Measurements from ENCODE around the gene SMIM10L1.

SMIM10L1 gene

DNA sequence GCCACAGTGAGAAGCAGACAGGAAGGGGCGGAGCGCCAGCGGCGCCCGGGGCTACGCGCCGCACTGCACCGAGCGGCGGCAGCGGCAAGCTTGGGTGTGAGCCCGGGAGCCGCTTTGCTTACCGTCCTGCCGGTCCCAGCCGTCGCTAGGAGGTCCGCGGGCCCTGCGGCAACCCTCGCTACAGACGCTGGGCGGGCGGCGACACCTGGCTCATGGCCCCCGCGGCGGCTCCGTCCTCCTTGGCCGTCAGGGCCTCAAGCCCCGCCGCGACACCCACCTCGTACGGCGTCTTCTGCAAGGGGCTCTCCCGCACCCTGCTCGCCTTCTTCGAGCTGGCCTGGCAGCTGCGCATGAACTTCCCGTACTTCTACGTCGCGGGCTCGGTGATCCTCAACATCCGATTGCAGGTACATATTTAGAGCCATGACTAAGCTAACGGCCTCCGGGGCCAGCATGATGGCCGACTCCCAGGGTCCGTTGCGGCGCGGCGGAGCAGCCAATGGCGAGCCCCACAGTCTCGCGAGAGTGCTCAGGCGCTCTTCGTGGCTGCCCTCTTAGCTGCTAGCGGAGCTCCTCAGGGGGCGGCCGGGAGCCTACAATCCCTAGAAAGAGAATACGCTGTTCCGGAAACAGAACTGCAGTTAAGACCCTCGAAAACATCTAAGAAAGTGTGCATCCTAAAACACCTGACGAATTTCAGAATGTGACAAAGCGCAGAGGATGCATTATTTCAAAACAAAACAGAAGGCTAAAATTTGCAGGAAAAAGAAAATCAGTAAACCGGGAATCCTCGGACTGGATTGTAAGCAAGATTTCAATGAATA, at the start of gene SMIM10L1:
TSS of gene SMIM10L1 (plus strand) at position 50 of the 824 bp plus-strand sequence. CDS start at position 213, 163 bp downstream.
- peak; percentile 61 for DNase-seq

- no peak for DNase-seq
Observed at GRCh38 chr12:11130382-11130781, 40.6 kb upstream of the SMIM10L1 start.

DNA sequence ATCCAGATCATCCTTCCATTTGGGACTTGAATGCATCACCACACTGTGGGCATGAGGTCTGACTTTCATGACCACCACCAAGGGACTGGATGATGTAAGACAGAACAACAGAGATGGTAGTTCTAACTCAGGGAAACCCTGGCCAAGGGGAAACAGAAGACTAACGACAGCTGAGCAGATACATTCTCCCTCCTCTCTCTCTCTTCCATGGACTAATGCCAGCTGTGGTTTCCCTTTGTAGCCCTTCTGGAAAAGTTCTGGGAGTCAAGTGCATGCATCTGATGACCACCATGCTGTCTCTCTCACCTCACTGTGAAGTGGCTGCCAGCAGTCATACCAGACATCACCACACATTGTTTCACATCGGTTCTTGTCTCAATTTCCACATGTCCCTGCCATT, 40.0 kb upstream of the SMIM10L1 start:
- DNase-seq, result no peak

DNA sequence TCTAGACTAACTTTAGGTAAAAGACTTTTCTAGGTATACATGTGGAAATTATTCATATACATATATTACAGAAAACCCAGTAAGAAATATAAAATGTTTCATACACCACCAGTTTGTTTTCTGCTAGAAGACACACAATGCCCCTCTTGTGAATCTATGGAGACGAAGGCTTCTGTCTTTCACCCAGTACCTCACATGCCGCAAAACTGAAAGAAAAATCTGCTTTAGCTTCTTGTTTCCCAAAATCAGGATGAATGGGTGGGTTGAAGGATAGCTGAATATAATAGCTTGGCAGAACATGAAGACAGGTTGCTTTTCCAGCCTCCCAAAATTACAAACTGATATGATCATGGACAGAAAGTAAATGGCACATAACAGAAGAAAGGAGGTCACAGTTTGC, 37.8 kb upstream of the SMIM10L1 start:
- DNase-seq, result no peak

GRCh38 chr12:11133816-11134215, 37.2 kb upstream of the SMIM10L1 start:
- DNase-seq, result no peak

GRCh38 chr12:11134305-11134704, 36.7 kb upstream of the SMIM10L1 start, which contains the start of gene TAS2R30:
Gene TAS2R30, minus strand, starts transcription at chr12:11134644. Its CDS starts 400 bp downstream, at chr12:11134244.
- DNase-seq, result no peak

GRCh38 chr12:11136075-11136474, 34.9 kb upstream of the SMIM10L1 start:
- no peak for DNase-seq

DNA sequence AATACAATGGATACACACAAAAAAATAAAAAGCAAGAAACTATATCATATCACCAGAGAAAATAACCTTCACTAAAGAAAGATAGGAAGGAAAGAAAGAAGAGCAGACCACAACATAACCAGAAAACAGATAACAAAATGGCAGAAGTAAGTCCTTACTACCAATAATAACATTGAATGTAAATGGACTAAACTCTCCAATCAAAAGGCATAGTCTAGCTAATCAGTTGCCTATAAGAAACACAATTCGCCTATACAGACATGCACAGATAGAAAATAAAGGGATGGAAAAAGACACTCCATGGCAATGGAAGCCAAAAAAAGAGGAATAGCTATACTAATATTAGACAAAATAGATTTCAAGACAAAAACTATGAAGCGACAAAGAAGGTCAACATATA, 27.6 kb upstream of the SMIM10L1 start:
- DNase-seq, result no peak

GRCh38 chr12:11144297-11144696, 26.7 kb upstream of the SMIM10L1 start:
- no peak for DNase-seq

DNA sequence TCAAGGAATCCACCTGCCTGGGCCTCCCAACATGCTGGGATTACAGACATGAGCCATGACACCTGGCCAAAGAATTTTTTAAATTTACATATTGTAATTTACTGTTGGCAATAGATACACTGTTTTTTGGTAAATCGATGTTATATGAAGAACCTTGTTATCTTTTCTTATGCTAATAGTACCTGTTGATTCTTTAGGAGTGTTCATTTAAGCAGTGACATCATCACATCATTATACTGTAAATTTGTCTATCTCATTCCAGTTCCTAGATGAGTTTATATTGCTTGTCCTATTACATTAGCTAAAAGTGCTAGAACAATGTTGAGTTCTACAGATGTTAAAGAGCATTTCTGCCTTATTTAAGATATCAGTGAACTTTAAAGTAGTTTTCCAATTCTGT, 23.6 kb upstream of the SMIM10L1 start:
- DNase-seq, result no peak

- DNase-seq, result no peak
Observed at GRCh38 chr12:11150832-11151231, 20.2 kb upstream of the SMIM10L1 start.

- DNase-seq, result no peak
Observed at GRCh38 chr12:11152725-11153124, 18.3 kb upstream of the SMIM10L1 start.

GRCh38 chr12:11154400-11154925, 16.5 kb upstream of the SMIM10L1 start:
- no peak for DNase-seq

DNA sequence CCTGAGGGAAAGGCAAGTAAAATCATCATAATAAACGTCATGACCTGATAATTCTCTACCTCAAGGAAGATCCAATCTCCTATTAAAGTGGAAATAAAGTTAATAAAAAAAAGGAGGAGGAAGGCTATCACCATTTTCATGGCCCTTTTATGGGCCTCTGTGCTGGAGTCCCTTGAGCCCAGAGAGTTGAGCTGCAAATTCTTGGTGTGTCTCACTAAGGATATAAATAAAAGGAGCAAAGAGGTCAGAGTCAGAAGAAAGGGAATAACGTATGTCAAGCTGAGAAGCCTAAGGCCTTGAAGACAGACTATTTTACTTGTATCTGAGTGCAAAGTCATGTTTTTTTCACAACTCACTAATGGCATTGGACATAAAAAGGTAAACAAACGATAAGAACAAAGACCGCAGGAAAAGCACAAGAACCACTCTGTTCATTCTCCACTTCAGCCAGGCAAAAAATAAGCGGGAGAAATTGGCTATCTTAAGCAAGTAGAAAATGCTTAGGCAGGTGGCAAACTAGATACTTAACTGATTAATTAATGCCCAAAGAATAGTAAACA, 12.0 kb upstream of the SMIM10L1 start:
- no peak for DNase-seq

GRCh38 chr12:11162502-11162901, 8.5 kb upstream of the SMIM10L1 start:
- no peak for DNase-seq

- DNase-seq, result no peak
Observed at GRCh38 chr12:11164384-11164783, 6.6 kb upstream of the SMIM10L1 start.

DNA sequence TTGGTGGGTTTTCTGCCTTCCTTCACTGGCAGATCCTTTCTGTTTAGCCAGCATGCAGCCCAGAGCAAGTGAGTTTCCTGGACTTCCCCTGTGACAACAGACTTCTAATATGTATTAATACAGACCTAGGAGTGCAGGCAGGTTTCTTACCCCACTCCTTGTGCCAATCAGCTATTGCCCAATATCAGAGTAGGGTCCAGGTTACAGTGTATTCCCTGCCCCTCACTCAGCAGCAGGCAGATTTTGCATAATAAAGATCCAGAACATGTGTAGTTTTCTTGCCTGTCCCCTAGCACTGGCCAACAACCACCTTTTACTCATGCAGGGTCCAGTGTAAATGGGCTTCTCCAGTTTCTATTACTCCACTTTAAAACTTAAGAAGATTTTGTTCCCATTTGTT, 4.7 kb upstream of the SMIM10L1 start:
- no peak for DNase-seq

DNA sequence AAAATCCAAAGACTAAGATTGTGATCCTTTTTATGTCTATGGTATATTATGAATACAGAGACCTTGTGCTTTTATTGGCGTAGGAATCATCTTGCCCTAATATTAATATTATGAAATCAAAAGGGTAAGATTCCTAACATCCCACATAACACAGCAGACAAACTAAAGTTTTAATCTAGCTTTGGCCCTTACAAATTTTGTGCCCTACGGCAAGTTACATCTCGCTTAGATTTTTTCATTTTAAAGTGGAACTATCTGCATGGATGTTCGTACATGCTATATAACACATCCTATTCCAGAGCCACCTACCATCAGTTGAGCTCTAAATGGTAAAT, 217 bp upstream of the SMIM10L1 start:
- DNase-seq, result no peak

DNA sequence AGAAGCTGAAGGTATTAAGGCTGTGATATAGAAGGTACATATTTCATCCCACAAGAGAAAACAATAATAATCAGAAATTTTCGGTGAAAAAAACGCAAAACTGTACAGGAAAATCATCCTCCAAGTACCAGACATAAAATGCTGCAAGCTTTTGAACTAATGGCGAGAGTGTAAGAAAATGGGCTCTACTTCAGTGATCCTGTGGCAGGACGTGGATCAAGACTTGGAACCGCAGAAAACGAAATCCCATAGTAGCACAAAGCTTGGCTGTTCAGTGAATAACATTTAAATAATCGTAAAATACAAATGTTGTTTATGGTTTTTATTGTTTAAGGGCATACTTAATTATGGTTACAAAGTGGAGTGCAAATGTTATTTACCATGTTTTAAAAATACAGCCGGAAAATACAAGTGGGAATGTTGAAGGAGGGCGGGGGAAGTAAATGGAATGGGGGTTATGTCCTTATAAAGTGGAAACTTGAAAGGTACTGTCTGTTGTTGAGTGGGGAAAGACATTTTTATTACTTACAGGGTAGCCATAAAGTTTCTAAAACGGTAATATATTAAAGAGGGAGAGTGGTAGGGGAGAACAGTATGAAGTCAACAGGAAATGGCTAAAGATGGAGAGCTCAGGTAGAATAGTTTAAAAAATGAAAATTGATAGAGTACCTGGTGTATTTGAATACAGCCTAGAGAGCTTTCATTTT, 1.1 kb downstream of the SMIM10L1 start:
- DNase-seq, result no peak

DNA sequence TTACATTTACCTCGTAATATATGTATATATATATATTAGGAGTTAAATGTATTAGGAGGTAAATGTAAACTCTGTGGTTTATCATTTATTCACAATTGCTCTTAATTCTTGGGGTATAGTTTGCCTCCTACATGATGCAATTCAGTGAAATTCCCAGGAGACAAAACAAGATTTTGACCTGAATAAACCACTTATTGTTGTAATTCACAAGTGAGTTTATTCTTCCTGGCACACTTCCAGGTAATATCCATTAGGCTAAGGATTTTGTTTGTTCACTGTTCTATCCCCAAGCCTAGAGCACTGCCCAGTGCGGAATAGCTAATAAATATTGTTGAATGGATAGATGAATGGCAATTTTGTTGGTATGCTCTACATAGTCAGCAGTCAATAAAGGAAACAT, 3.0 kb downstream of the SMIM10L1 start:
- DNase-seq, result no peak

DNA sequence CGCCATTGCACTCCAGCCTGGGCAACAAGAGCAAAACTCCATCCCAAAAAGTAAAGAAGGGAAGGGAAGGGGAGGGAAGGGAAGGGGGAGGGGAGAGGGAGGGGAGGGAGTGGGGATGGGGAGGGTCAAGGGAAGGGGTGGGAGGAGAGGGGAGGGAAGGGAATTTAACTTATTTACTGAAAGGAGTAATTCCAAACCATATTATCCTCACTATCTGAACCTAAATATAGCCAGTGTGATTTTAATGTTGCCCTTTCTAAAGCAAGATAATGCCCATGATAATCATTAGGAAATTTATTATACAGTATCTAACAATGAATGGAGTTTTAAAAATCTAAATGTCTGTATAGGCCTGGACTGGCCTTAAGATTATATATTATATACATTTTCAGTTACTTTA, 7.3 kb downstream of the SMIM10L1 start:
- DNase-seq, result no peak

GRCh38 chr12:11182529-11182928, 11.5 kb downstream of the SMIM10L1 start:
- no peak for DNase-seq

DNA sequence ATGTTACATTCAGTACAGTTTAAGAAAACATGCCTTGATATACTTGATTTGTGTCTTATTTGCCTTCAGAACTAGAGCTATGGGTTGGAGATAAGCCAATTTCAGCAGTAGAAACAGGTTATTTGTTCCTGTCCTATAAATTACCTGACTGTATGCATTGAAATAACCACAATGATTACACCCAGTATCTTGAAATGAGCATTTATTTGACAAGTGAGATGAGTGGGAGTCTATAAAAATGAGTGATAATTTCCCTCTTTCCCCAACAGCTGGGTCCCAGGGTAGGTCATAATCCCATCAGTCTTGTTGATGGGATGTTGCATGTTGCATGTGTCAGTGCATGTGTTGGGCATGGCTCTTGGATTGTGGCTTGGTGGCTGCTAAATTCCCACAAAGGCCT, 12.0 kb downstream of the SMIM10L1 start:
- no peak for DNase-seq

- no peak for DNase-seq
Observed at GRCh38 chr12:11186837-11187236, 15.8 kb downstream of the SMIM10L1 start, which contains the start of gene TAS2R42. Gene TAS2R42, minus strand, starts transcription at chr12:11186937. Its CDS starts 0 bp downstream, at chr12:11186937.
